Calu3 (cell line): ENCODE results near the gene MSGN1. TPM values are rescaled to one million over a fixed set of nuclear protein-coding genes. Genes with fewer than 3 reads are reported as not detected.

ENCODE experiments used
- BruUV-seq: library from RNA; stranded (reverse); fragments of 400-500 nt; replicated peaks from 2 replicates; lab custom pipeline; 2021; lab: Mats Ljungman, UMichigan
- CTCF ChIA-PET: fragments of 300-600 bp; sonication (Branson Sonifier 250); formaldehyde crosslinking; loops from one replicate; lab custom pipeline; 2022; ENCODE audit warnings: antibody characterized with exemption; lab: Charles Lee
- DNase-seq: peaks from one replicate; pipeline ENCODE4 v3.0.0; 2022
- H3K27ac Mint-ChIP-seq: one replicate; pipeline ENCODE4 v1.8.0; 2022; ENCODE audit warnings: mixed read lengths; ENCODE audit not compliant: unreplicated experiment
- H3K27me3 Mint-ChIP-seq: one replicate; pipeline ENCODE4 v1.8.0; 2022; ENCODE audit warnings: mixed read lengths; ENCODE audit not compliant: unreplicated experiment
- H3K36me3 Mint-ChIP-seq: one replicate; pipeline ENCODE4 v1.8.0; 2022; ENCODE audit warnings: mild to moderate bottlenecking, moderate library complexity, mixed read lengths; ENCODE audit not compliant: insufficient read depth, unreplicated experiment
- H3K4me1 Mint-ChIP-seq: one replicate; pipeline ENCODE4 v1.8.0; 2022; ENCODE audit warnings: mild to moderate bottlenecking, low read depth, mixed read lengths; ENCODE audit not compliant: unreplicated experiment
- H3K4me3 Mint-ChIP-seq: one replicate; pipeline ENCODE4 v1.8.0; 2022; ENCODE audit warnings: mild to moderate bottlenecking, low read depth, moderate library complexity, mixed read lengths; ENCODE audit not compliant: unreplicated experiment
- H3K9me3 Mint-ChIP-seq: one replicate; pipeline ENCODE4 v1.8.0; 2022; ENCODE audit warnings: low read depth, mixed read lengths; ENCODE audit not compliant: unreplicated experiment
- CTCF ChIP-seq: fragments of 200-600 bp; IDR thresholded peaks from one replicate; pipeline ENCODE4 v1.8.0; 2022; ENCODE audit warnings: antibody characterized with exemption; ENCODE audit not compliant: unreplicated experiment
- intact Hi-C: fragments of 100-400 bp; cut with micrococcal nuclease; formaldehyde crosslinking; loops from one replicate; pipeline ENCODE4 v1.10.0; 2022; ENCODE audit not compliant: unreplicated experiment
- total RNA-seq: library from RNA; stranded (reverse); gene quantifications from 2 replicates; pipeline ENCODE4 v1.2.3, GENCODE V29; 2022

The MSGN1 gene
- total RNA-seq, 1 experiment from 2014 or later: not detected

- Mint-ChIP-seq H3K4me3 (no peak overlapping the region), H3K36me3 (no peaks in the 10 kb centered on the region), H3K4me1 (peaks cover 7% of the 10 kb centered on the region), H3K27me3 (peaks cover 43% of the 10 kb centered on the region), H3K27ac (no peak overlapping the region), H3K9me3 (no peaks in the 10 kb centered on the region)
- intact Hi-C loops: no loop called here
- CTCF ChIA-PET: interaction anchor here (0.5 to 0.7 kb wide), 2 partner anchors 12 to 74 kb away, joined by 3 to 4 read pairs; partner anchors contain the start of genes GEN1 and SMC6
- BruUV-seq: no TSS peak
- DNase-seq: no peak
- TF ChIP-seq CTCF: no peak
These were observed 11.5 kb downstream of the MSGN1 start for GRCh38 chr2:17827785-17828184.

- Mint-ChIP-seq H3K27me3 (peaks cover 43% of the 10 kb centered on the region), H3K4me3 (peak overlapping the region; percentile 53), H3K9me3 (no peaks in the 10 kb centered on the region), H3K4me1 (peaks cover 7% of the 10 kb centered on the region), H3K27ac (no peak overlapping the region), H3K36me3 (no peaks in the 10 kb centered on the region)
- BruUV-seq: no TSS peak
- CTCF ChIA-PET: no interaction called here
- DNase-seq: peak; percentile 86
- intact Hi-C loops: loop anchor here (2.0 to 5.0 kb wide), 2 partner anchors 73 to 112 kb away; no protein-coding TSS in a partner anchor
- TF ChIP-seq CTCF: peak; percentile 84
These were observed 14.1 kb downstream of the MSGN1 start for GRCh38 chr2:17830053-17831034.

- CTCF ChIA-PET: no interaction called here
- Mint-ChIP-seq H3K4me3 (no peak overlapping the region), H3K27ac (no peak overlapping the region), H3K36me3 (no peaks in the 10 kb centered on the region), H3K4me1 (peaks cover 6% of the 10 kb centered on the region), H3K27me3 (peaks cover 23% of the 10 kb centered on the region), H3K9me3 (no peaks in the 10 kb centered on the region)
- DNase-seq: no peak
- intact Hi-C loops: no loop called here
- TF ChIP-seq CTCF: no peak
- BruUV-seq: no TSS peak
These were observed 19.3 kb downstream of the MSGN1 start for GRCh38 chr2:17835516-17835915.

GRCh38 chr2:17839959-17840358 is 23.7 kb downstream of the MSGN1 start:
- Mint-ChIP-seq H3K9me3 (peaks cover 2% of the 10 kb centered on the region), H3K4me1 (no peaks in the 10 kb centered on the region), H3K36me3 (no peaks in the 10 kb centered on the region), H3K27ac (no peak overlapping the region), H3K4me3 (no peak overlapping the region), H3K27me3 (peaks cover 19% of the 10 kb centered on the region)
- CTCF ChIA-PET: no interaction called here
- DNase-seq: no peak
- TF ChIP-seq CTCF: no peak
- intact Hi-C loops: no loop called here
- no TSS peak for BruUV-seq
